Measurements from ENCODE around the gene RNF144A.

GRCh38 chr2:7022492-7023385, 105.5 kb downstream of the RNF144A start:
- TF ChIP-seq CTCF (IDR thresholded peaks at IDR 0.05), result no peak
- TF ChIP-seq POLR2A (IDR thresholded peaks at IDR 0.05), result peak in 1 of 2 donors; percentile 42
